ENCODE data around the gene GABRR2.
A peak's percentile ranks its signal among the peaks of the same experiment; 100 is the strongest.

GABRR2 gene

DNA sequence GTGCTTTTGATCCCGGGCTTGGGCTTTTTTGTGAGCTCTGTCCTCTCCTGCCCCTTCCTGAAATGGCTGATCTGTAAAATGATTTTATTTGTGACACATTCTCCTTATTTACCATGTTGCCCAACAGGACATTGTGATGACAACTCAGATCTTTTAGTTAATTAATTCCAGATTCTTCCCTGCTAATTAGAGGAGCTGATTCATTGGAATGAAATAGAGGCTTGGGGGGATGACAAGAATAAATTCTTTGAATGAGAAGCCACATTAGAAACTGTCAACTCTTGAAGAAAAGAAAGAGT is 71.8 kb downstream of the GABRR2 start:
- TF ChIP-seq, protein P1, sequence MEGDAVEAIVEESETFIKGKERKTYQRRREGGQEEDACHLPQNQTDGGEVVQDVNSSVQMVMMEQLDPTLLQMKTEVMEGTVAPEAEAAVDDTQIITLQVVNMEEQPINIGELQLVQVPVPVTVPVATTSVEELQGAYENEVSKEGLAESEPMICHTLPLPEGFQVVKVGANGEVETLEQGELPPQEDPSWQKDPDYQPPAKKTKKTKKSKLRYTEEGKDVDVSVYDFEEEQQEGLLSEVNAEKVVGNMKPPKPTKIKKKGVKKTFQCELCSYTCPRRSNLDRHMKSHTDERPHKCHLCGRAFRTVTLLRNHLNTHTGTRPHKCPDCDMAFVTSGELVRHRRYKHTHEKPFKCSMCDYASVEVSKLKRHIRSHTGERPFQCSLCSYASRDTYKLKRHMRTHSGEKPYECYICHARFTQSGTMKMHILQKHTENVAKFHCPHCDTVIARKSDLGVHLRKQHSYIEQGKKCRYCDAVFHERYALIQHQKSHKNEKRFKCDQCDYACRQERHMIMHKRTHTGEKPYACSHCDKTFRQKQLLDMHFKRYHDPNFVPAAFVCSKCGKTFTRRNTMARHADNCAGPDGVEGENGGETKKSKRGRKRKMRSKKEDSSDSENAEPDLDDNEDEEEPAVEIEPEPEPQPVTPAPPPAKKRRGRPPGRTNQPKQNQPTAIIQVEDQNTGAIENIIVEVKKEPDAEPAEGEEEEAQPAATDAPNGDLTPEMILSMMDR (IDR thresholded peaks at IDR 0.05; ENCODE audit: low read length): no peak
- no peak for TF ChIP-seq EZH2 (IDR thresholded peaks at IDR 0.05; ENCODE audit: borderline replicate concordance, low read length)
- Histone ChIP-seq H2AFZ (ENCODE audit: low read length) (no peak overlapping the region), H3K27me3 (ENCODE audit: insufficient read depth, low read length) (no peaks in the 10 kb centered on the region), H3K79me2 (ENCODE audit: insufficient read depth, low read length) (no peaks in the 10 kb centered on the region), H3K9me3 (ENCODE audit: low read length) (no peaks in the 10 kb centered on the region), H3K27ac (ENCODE audit: low read depth, low read length, poor library complexity, severe bottlenecking) (no peak overlapping the region), H3K36me3 (ENCODE audit: insufficient read depth, low read length) (no peaks in the 10 kb centered on the region), H3K9ac (ENCODE audit: low read length) (no peak overlapping the region), H3K9me2 (ENCODE audit: low read depth, low read length) (no peaks in the 10 kb centered on the region), H3K4me3 (ENCODE audit: low read depth, low read length, poor library complexity, severe bottlenecking) (no peak overlapping the region), H3K4me2 (ENCODE audit: low read length) (no peak overlapping the region), H4K20me1 (ENCODE audit: insufficient read depth, low read length) (no peaks in the 10 kb centered on the region), H3K4me1 (ENCODE audit: insufficient read depth, low read length, severe bottlenecking) (no peaks in the 10 kb centered on the region), H3F3A (ENCODE audit: insufficient read depth, low read length) (no peaks in the 10 kb centered on the region)

DNA sequence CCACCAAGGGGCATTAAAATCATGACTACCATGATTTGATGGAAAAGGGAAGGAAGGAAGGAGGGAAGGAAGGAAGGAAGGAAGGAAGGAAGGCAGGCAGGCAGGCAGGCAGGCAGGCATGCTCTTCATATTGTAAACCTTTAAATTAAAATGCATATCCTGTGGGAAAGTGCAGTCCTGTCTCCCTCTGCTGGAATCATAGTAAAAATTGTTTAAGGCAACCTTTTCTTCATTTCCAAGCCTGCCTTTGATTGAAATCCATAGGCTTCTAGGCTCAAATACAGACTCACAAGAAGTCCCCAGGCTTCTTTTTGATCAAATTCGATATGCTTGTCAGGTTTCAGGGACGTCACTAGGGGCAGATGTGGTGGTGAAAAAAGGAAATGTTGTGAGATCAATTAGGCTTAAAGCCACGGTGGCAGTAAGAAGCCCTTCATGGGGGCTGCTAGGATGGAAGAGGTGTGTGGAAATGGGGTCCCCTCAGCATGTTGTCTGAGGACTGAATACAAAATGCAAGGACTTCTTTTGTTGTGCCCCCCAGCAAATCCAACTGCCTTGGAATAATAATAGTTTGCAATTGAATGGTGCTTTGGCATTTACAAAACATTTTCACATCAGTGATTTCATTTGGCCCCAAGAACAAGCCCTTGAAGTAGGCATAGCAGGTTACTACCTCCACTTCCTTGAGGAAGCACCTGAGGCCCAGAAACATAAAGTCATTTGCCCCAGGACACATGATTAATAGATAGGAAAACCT is 72.3 kb downstream of the GABRR2 start:
- no peaks in the 10 kb centered on the region for H3K79me2 ChIP-seq (ENCODE audit: insufficient read depth, low read length)
- no peak overlapping the region for H3K9ac ChIP-seq (ENCODE audit: low read length)
- H3K9me2 ChIP-seq (ENCODE audit: low read depth, low read length): no peaks in the 10 kb centered on the region
- H3K4me3 ChIP-seq (ENCODE audit: low read depth, low read length, poor library complexity, severe bottlenecking): no peak overlapping the region
- H4K20me1 ChIP-seq (ENCODE audit: insufficient read depth, low read length): no peaks in the 10 kb centered on the region
- no peaks in the 10 kb centered on the region for H3K4me1 ChIP-seq (ENCODE audit: insufficient read depth, low read length, severe bottlenecking)
- H2AFZ ChIP-seq (ENCODE audit: low read length): no peak overlapping the region
- H3K27me3 ChIP-seq (ENCODE audit: insufficient read depth, low read length): no peaks in the 10 kb centered on the region
- H3K36me3 ChIP-seq (ENCODE audit: insufficient read depth, low read length): no peaks in the 10 kb centered on the region
- H3K27ac ChIP-seq (ENCODE audit: low read depth, low read length, poor library complexity, severe bottlenecking): no peak overlapping the region
- no peaks in the 10 kb centered on the region for H3F3A ChIP-seq (ENCODE audit: insufficient read depth, low read length)
- TF ChIP-seq EZH2 (IDR thresholded peaks at IDR 0.05; ENCODE audit: borderline replicate concordance, low read length): no peak
- TF ChIP-seq, protein P1 (IDR thresholded peaks at IDR 0.05; ENCODE audit: low read length): peak; percentile 33; the same call in 1 of the 2 replicates
- H3K4me2 ChIP-seq (ENCODE audit: low read length): no peak overlapping the region
- H3K9me3 ChIP-seq (ENCODE audit: low read length): no peaks in the 10 kb centered on the region

DNA sequence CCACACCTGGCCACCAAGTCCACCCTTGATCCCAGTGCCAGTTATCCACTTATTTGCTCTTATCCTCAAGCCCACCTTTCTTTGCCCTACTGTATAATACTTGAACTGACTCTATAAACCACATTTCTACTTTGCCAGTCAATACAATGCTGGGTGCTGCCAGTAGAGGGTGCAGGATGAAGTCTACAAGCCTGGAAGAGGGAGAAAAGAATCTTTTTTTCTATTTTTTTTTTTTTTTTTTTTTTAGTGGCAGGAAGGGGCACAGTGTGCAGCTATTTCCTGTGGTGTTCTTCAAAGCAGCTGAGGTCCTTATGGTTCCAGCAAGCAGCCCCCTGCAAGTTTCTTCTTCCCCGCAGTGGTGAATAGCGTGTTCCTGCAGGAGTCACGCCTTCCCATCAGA is 75.8 kb downstream of the GABRR2 start:
- no peaks in the 10 kb centered on the region for H3F3A ChIP-seq (ENCODE audit: insufficient read depth, low read length)
- H3K36me3 ChIP-seq (ENCODE audit: insufficient read depth, low read length): no peaks in the 10 kb centered on the region; the same call in 1 of the 2 replicates
- H3K27me3 ChIP-seq (ENCODE audit: insufficient read depth, low read length): no peaks in the 10 kb centered on the region
- no peaks in the 10 kb centered on the region for H3K9me2 ChIP-seq (ENCODE audit: low read depth, low read length)
- no peaks in the 10 kb centered on the region for H4K20me1 ChIP-seq (ENCODE audit: insufficient read depth, low read length)
- no peak overlapping the region for H3K9ac ChIP-seq (ENCODE audit: low read length)
- no peak for TF ChIP-seq EZH2 (IDR thresholded peaks at IDR 0.05; ENCODE audit: borderline replicate concordance, low read length)
- TF ChIP-seq, protein P1 (IDR thresholded peaks at IDR 0.05; ENCODE audit: low read length): peak; percentile 50
- no peak overlapping the region for H3K4me2 ChIP-seq (ENCODE audit: low read length)
- no peak overlapping the region for H3K27ac ChIP-seq (ENCODE audit: low read depth, low read length, poor library complexity, severe bottlenecking)
- no peaks in the 10 kb centered on the region for H3K4me1 ChIP-seq (ENCODE audit: insufficient read depth, low read length, severe bottlenecking)
- H3K79me2 ChIP-seq (ENCODE audit: insufficient read depth, low read length): no peaks in the 10 kb centered on the region
- H2AFZ ChIP-seq (ENCODE audit: low read length): no peak overlapping the region
- H3K4me3 ChIP-seq (ENCODE audit: low read depth, low read length, poor library complexity, severe bottlenecking): no peak overlapping the region
- H3K9me3 ChIP-seq (ENCODE audit: low read length): no peaks in the 10 kb centered on the region

All from OCI-LY1 (cell line).